ENCODE results near the gene CYTH1. TPM values are rescaled to one million over a fixed set of nuclear protein-coding genes. Genes with fewer than 3 reads are reported as not detected.

The CYTH1 gene
- total RNA-seq, 1 donor from 2014 or later = 62.9 TPM

DNA sequence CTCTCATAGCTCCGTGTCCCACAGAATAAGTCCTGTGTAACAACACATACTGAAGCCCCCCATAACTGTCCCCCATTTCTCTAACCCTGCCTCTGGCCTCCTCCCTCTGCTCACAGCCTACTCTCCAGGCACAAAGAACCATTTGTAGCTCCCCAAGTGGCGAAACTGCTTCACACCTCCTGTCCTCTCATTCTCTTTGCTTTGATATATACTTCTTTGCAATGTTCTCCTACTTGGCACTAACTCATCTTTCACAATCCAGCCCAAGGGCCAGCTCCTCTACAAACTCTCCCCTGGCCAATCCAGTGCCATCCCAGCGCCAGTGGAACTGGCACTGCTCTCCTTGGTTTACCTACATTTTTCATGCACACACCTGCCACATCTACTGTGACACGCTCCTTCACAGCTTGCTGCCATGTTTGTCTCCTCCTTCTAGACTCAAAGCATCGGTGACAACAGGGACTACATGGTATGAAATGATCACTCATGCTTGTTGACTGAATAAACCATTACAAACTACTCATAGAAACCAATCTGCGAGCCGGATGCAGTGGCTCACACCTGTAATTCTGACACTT is 12.8 kb downstream of the CYTH1 start:
- intact Hi-C loops (cut with DNase I) = no loop called here
- H3K27ac ChIP-seq = no peak overlapping the region
- TF ChIP-seq POLR2AphosphoS5 (IDR thresholded peaks at IDR 0.05; ENCODE audit: insufficient read depth in 1 of 2, low read depth in 1 of 2) = no peak
- no peak for TF ChIP-seq POLR2A (IDR thresholded peaks at IDR 0.05)
- TF ChIP-seq, protein P1, sequence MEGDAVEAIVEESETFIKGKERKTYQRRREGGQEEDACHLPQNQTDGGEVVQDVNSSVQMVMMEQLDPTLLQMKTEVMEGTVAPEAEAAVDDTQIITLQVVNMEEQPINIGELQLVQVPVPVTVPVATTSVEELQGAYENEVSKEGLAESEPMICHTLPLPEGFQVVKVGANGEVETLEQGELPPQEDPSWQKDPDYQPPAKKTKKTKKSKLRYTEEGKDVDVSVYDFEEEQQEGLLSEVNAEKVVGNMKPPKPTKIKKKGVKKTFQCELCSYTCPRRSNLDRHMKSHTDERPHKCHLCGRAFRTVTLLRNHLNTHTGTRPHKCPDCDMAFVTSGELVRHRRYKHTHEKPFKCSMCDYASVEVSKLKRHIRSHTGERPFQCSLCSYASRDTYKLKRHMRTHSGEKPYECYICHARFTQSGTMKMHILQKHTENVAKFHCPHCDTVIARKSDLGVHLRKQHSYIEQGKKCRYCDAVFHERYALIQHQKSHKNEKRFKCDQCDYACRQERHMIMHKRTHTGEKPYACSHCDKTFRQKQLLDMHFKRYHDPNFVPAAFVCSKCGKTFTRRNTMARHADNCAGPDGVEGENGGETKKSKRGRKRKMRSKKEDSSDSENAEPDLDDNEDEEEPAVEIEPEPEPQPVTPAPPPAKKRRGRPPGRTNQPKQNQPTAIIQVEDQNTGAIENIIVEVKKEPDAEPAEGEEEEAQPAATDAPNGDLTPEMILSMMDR (IDR thresholded peaks at IDR 0.05) = no peak
- no peaks in the 10 kb centered on the region for H3K36me3 ChIP-seq
- no peak overlapping the region for H3K4me3 ChIP-seq
- H3K9me3 ChIP-seq = no peaks in the 10 kb centered on the region
- no peak for DNase-seq (ENCODE audit: extremely low spot score in 2 of 2)
- H3K27me3 ChIP-seq = no peaks in the 10 kb centered on the region
- peaks cover 65% of the 10 kb centered on the region for H3K4me1 ChIP-seq

- Histone ChIP-seq H3K4me3 (no peak overlapping the region), H3K4me1 (peaks cover 59% of the 10 kb centered on the region), H3K27ac (no peak overlapping the region), H3K9me3 (no peaks in the 10 kb centered on the region), H3K27me3 (no peaks in the 10 kb centered on the region), H3K36me3 (no peaks in the 10 kb centered on the region)
- DNase-seq (ENCODE audit: extremely low spot score in 2 of 2) = no peak
- TF ChIP-seq POLR2AphosphoS5 (IDR thresholded peaks at IDR 0.05; ENCODE audit: insufficient read depth in 1 of 2, low read depth in 1 of 2) (no peak), POLR2A (IDR thresholded peaks at IDR 0.05) (no peak)
- TF ChIP-seq, protein P1 (IDR thresholded peaks at IDR 0.05) = no peak
- intact Hi-C loops (cut with DNase I) = no loop called here
These were observed 14.3 kb downstream of the CYTH1 start for GRCh38 chr17:78767806-78768205.

DNA sequence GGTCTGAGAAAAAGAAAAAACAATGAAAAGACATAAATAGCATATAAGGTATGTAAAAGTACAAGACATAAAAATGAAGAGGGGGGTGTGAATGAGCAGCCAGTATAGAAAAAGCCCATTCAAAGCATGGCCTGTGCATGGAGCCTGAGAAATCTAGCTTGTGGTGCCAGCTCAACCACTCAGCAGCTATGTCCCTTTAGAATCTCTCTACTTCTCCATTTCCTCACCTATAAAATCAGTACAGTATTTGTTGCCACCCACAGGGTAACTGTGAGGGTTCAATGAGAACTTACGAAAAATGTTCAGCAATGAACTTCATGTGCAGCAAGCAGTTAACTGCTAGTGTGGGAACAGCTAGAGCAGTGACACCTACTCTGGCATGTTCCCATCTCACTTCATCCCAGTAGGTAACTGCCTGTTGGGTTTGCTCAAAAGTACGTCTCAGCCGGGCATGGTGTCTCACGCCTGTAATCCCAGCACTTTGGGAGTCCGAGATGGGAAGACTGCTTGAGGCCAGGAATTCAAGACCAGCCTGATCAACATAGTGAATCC is 15.3 kb downstream of the CYTH1 start:
- Histone ChIP-seq H3K27ac (no peak overlapping the region), H3K4me3 (no peak overlapping the region), H3K9me3 (no peaks in the 10 kb centered on the region), H3K4me1 (peaks cover 67% of the 10 kb centered on the region), H3K27me3 (no peaks in the 10 kb centered on the region), H3K36me3 (no peaks in the 10 kb centered on the region)
- no peak for DNase-seq (ENCODE audit: extremely low spot score in 2 of 2)
- intact Hi-C loops (cut with DNase I) = no loop called here
- TF ChIP-seq, protein P1 (IDR thresholded peaks at IDR 0.05) = no peak
- TF ChIP-seq POLR2A (IDR thresholded peaks at IDR 0.05) = no peak
- TF ChIP-seq POLR2AphosphoS5 (IDR thresholded peaks at IDR 0.05; ENCODE audit: insufficient read depth in 1 of 2, low read depth in 1 of 2) = no peak

DNA sequence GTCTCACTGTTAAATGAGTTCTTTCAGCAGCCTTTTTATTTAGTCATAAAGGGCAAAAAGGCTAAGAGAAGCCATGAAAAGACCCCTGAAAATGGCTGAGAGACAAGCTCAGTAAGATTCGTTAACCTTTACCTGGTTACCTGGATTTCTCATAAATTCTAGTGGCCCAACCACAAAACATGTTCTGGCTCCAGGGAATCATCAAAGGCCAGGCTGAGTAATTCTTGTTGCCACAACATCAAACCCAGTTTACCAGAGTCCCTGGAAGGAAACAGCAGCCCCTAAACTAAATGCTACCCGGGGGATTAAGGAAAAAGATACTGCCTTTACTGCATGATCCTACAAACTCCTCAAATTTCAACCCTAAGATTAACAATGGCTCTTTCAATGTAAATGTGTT is 15.8 kb downstream of the CYTH1 start:
- no peak for DNase-seq (ENCODE audit: extremely low spot score in 2 of 2)
- Histone ChIP-seq H3K27me3 (no peaks in the 10 kb centered on the region), H3K9me3 (no peaks in the 10 kb centered on the region), H3K4me1 (peaks cover 64% of the 10 kb centered on the region), H3K27ac (no peak overlapping the region), H3K4me3 (no peak overlapping the region), H3K36me3 (no peaks in the 10 kb centered on the region)
- intact Hi-C loops (cut with DNase I) = no loop called here
- TF ChIP-seq, protein P1 (IDR thresholded peaks at IDR 0.05) = no peak
- TF ChIP-seq POLR2A (IDR thresholded peaks at IDR 0.05) = no peak
- no peak for TF ChIP-seq POLR2AphosphoS5 (IDR thresholded peaks at IDR 0.05; ENCODE audit: insufficient read depth in 1 of 2, low read depth in 1 of 2)

DNA sequence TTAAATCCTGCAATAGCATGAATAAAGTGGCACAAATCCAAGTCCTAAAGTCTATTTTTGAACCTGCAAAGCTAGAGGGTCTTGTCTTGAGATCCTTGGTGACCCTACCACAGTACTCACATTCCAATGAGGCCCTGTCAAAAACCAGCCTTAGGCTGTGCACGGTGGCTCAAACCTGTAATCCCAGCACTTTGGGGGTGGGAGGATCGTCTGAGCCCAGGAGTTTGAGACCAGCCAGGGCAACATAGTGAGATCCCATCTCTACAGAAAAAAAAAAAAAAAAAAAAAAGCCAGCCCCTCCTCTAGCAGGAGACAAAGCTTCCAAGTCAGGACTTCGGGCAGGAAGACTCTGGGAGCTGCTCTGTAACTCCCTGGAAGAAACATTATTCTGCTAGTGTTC is 16.3 kb downstream of the CYTH1 start:
- peak overlapping the region; percentile 21 for H3K27ac ChIP-seq

More for the DNA sequence above, 16.3 kb downstream of the CYTH1 start:
- H3K9me3 ChIP-seq = no peaks in the 10 kb centered on the region
- intact Hi-C loops (cut with DNase I) = no loop called here
- no peak for DNase-seq (ENCODE audit: extremely low spot score in 2 of 2)
- H3K27me3 ChIP-seq = no peaks in the 10 kb centered on the region
- TF ChIP-seq POLR2AphosphoS5 (IDR thresholded peaks at IDR 0.05; ENCODE audit: insufficient read depth in 1 of 2, low read depth in 1 of 2) (no peak), POLR2A (IDR thresholded peaks at IDR 0.05) (no peak)
- TF ChIP-seq, protein P1 (IDR thresholded peaks at IDR 0.05) = no peak
- H3K4me3 ChIP-seq = no peak overlapping the region
- H3K36me3 ChIP-seq = no peaks in the 10 kb centered on the region
- peaks cover 64% of the 10 kb centered on the region for H3K4me1 ChIP-seq

Measured in vagina (tissue), 2 donors.